Stimulated activated CD4-positive, alpha-beta T cell treated with anti-CD3 and anti-CD28 coated beads, Interleukin-15, amount 100 ng/mL, for 1 hour (primary cell): ENCODE measurements around the gene SETMAR.

Experiments
- DNase-seq, 2 donors: peaks; one replicate each; pipeline ENCODE4 v3.0.0-alpha.2; 2020; ENCODE audit warnings: low read depth in 1 of 2, low spot score in 1 of 2

Gene SETMAR

DNA sequence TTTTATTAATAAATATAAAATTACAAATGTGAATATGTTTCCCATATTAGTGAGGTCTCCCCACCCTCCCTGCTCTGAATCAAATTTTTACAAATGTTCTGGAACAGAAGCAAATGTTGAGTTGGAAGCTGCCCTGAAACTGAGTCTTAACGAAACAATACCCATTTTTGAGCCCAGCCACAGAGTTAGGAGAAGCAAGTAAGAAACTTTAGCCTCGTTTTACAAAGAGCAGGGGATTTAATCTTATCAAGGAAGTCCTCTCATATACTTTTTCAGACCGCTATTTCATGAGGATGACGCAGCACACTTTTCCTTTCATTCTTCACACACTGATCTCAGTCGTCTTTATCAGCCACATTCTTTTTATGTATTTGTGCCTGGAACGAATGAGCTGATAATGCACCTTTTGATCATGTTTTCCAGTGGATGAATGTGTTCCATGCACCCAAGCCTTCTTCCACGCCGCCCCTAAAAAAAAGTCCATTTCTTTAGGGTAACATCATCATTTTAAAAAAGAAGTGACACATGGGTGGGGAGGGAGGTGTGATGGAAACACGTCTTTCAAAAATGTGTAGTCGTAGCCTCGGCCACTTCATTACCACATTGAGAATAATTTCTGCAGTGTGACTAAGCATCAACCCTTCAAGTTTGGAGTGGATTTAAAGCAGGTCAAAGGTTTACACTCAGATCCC lies 48.1 kb downstream of the SETMAR start:
- DNase-seq: no peak

GRCh38 chr3:4351872-4352271 lies 48.7 kb downstream of the SETMAR start:
- DNase-seq: no peak

DNA sequence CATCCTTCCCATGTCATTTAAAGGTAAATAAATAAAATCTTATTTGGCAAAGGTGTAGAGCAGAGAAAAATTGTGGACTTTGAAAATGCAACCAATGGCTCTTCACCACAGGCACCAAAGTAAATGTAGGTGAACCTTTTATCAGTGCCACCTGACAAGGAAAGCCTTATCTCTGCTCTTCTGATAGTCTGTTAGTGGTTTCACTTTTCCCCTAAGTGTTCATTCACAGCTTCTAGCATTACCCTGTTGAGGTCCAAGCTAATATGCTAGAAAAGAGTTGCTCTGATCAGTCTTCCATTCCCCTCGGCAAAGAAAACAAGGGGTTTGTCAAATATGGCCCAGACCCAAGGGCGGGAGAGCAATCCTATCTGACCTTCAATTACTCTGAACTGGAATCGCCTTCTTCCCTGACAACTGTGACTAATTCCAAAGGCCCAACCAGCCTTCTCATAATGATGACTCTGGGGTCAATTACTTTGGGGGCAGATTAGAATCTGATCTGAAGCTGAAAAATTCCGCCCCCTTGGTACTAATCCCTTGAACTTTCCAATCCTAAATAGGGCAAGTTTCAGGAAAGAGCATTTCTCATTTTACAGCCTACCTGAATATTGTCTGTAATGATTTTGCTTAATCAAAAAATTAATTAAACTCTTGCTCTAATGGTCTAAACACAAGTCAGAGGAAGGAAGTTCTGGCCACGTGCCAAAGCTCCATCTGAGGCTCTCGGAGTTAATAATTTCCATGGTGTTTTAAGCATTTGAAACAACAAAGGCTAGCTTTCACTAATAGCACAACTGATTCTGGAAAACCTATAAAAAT lies 52.4 kb downstream of the SETMAR start:
- no peak for DNase-seq

GRCh38 chr3:4356220-4356540 lies 53.0 kb downstream of the SETMAR start:
- DNase-seq: no peak

GRCh38 chr3:4356546-4357410 lies 53.6 kb downstream of the SETMAR start:
- DNase-seq: no peak

- no peak for DNase-seq
Measured at GRCh38 chr3:4358273-4358672, 55.1 kb downstream of the SETMAR start.

DNA sequence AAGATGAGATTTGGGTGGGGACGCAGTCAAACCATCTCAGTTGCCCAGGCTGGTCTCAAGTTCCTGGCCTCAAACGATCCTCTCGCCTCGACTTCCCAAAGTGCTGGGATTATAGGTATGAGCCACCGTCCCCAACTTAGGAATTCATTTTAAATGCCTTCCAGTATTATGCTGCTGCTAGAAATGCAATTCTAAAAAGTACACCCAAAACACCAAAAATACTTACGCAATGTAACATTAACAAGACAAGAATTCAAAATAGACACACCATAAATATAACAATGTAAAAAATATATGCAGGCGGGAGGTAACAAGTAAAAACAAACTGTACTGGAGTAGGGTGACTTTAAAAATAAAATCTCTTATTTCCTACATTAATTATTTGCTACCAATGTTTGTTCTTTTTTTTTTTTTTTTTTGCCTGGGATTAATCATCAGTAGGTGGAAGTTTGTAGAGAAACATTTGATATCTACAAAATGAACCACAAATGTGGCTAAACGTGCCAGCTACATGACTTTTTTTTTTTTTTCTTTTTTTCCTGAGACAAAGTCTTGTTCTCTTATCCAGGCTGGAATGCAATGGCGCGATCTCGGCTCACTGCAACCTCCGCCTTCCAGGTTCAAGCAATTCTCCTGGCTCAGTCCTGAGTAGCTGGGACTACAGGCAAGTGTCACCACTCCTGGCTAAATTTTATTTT lies 56.8 kb downstream of the SETMAR start:
- DNase-seq: no peak

DNA sequence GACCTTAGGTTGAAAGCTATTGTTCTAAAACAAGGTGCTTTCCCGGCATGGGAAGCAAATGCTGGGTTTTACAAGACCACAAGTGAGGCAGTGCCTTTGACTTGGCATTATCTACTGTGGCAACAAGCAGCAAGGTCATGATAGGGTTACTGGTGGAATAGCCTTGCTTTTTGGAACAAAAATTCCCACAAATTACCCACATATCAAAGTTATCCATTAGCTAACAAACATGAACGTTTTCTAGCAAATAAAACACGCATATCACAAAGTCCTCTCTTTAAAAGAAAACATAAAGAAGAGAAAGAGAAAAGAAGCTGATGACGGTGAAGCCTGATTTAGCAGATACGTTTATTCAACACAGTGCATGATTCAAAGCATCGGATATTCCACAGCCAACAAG lies 57.6 kb downstream of the SETMAR start:
- no peak for DNase-seq

DNA sequence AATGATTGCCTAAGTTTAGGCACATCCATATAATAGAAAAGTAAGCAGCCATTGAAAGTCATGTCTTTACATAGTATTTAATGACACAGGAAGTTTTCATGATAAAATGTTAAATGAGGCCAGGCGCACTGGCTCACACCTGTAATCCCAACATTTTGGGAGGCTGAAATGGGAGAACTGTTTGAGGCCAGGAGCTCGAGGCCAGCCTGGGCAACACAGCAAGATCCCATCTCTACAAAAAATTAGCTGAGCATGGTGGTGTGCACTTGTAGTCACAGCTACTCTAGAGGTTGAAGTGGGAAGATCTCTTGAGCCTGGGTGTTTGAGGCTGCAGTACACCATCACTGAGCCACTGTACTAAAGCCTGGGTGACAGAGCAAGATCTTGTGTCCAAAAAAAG lies 59.4 kb downstream of the SETMAR start:
- DNase-seq: no peak
